GM12864 (cell line): ENCODE results near the gene TTC21A.

Experiments used
- DNase-seq: peaks from one replicate; pipeline ENCODE4 v3.0.0-alpha.2; 2011; ENCODE audit warnings: low read depth
- H3K4me3 ChIP-seq: 2 replicates; pipeline ENCODE4 v1.5.1; 2011; ENCODE audit warnings: mild to moderate bottlenecking, low read depth, low read length, control low read depth
- TF ChIP-seq, protein P1 (sequence below): IDR thresholded peaks from 2 replicates; pipeline ENCODE4 v1.5.1; 2011; ENCODE audit warnings: low read depth, mild to moderate bottlenecking, moderate library complexity, low read length, control low read depth, inconsistent platforms; ENCODE audit errors: missing control alignments

TTC21A gene

DNA sequence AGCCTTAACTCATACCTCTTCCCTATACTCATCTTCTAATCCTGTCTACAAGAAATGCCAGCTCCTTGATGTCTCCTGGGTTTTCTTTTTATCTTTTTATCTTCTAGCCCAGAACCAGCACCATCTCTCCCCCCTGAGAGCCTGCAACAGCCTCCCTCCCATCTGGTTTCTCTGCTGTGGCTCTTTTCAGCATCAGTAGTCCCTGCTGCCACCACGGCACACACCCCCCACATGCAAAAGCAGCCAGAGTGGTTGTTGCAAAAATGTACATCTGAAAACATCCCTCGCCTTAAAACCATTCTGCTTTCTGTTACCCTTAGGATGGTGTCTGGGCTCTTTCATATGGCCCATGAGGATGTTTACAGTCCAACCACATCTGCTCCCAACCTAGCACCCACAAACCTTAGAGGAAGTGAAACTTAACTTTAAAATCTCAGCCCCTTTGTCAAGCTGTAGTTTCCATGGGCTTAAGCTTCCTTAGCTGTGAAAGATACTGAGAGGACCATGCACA is 775 bp downstream of the TTC21A start:
- TF ChIP-seq, protein P1, sequence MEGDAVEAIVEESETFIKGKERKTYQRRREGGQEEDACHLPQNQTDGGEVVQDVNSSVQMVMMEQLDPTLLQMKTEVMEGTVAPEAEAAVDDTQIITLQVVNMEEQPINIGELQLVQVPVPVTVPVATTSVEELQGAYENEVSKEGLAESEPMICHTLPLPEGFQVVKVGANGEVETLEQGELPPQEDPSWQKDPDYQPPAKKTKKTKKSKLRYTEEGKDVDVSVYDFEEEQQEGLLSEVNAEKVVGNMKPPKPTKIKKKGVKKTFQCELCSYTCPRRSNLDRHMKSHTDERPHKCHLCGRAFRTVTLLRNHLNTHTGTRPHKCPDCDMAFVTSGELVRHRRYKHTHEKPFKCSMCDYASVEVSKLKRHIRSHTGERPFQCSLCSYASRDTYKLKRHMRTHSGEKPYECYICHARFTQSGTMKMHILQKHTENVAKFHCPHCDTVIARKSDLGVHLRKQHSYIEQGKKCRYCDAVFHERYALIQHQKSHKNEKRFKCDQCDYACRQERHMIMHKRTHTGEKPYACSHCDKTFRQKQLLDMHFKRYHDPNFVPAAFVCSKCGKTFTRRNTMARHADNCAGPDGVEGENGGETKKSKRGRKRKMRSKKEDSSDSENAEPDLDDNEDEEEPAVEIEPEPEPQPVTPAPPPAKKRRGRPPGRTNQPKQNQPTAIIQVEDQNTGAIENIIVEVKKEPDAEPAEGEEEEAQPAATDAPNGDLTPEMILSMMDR, result no peak
- peak overlapping the region; percentile 88 for H3K4me3 ChIP-seq
- peak; percentile 87 for DNase-seq

DNA sequence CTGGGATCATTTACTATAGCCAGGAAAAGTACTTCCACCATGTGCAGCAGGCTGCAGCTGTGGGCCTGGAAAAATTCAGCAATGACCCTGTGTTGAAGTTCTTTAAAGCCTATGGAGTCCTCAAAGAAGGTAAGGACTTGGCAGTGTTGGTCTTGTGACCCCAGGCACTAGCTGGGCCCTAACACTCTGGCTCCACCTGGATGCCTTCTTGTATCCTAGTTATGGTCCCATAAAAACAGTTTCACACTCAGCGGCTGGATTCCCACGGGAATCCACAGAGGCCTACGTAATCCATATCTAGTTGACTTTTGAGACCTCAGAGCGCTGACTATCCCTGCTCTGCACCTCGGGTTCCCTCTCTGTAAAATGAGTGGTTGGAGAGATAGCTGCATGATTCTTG is 1.6 kb downstream of the TTC21A start:
- H3K4me3 ChIP-seq, result no peak overlapping the region
- no peak for DNase-seq
- TF ChIP-seq, protein P1, result no peak

DNA sequence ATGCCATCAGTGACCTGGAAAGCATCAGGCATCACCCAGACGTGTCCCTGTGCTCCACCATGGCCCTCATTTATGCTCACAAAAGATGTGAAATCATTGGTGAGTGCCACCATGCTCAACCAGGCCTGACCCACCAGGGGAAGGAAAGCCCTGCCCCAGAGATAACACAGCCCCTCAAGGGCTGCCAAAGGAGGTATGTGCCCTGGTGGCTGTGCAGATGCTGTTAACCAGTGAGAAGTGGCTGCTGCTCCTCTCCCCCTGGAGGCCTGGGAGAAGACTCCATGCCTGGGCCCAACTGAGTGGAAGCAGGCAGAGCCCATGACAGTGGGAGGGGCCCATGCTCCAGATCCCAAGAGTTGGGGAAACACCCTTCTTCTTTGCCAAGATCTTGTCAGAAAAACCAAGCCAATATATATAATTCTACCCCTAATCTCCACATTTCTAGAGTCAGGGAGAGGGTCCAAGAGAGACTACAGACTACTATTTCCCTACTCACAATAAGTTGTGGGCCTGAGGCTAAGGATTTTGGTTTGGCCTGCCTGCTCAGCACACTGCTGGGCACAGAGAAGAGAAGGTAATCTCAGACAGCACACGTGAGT is 2.7 kb downstream of the TTC21A start:
- H3K4me3 ChIP-seq, result no peak overlapping the region
- no peak for DNase-seq
- TF ChIP-seq, protein P1, result no peak

DNA sequence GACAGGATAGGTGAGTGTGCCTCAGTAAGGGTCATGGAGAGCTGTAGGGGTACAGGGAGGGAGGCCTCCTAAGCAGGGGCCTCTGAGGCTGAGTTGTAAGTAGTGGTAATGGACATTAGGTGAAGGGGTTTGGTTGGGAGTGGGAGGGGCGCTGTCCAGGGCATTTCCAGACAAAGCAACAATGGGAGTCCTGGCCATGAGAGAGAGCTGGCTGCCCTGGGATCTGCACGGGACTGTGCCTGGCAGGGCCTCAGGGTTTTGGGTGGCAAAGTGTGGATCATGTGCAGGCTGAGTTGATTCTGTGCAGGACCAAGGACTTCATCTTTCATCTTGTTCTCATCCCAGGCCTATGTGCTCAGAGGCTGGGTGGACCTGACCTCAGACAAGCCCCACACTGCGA is 4.6 kb downstream of the TTC21A start:
- TF ChIP-seq, protein P1, result no peak
- no peak for DNase-seq
- no peak overlapping the region for H3K4me3 ChIP-seq

DNA sequence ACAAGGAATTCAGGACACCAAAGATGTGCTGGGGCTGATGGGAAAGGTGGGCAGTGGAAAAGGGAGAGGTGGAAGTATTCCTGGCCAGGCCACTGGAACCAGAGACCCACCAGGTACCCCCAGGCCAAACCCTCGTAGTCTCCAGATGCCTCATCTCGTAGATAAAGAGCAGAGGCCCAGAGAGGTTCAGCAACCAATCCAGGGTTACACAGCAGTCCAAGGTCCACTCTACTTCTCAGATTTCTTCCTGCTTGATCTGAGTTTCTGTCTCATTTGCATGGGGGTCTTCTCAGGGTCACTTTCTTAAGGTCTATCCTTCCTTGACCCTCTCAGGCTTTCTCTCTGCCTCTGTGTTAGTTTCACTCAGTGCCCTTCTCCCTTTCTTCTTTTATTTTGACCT is 5.1 kb downstream of the TTC21A start:
- no peak for DNase-seq
- TF ChIP-seq, protein P1, result no peak
- H3K4me3 ChIP-seq, result no peak overlapping the region

DNA sequence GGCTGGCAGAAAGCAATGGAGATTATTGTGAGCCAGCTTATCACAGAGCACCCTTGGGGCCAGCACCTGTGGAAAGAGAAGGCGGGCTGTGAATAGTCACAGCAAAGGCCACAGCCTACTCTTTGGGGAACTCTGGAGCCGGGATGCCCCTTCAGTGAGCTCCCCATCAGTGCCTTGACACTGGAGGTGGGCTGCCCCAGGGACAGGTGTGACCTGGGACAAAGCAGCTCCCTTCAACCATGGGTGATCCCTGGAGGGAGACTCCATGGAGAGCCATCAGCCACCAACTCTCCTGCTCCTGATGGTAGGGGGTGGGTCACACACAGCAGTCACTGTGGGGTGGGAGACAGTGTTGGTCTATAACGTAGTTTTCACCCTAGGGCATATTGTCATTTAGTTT is 5.8 kb downstream of the TTC21A start:
- DNase-seq, result no peak
- TF ChIP-seq, protein P1, result no peak

DNA sequence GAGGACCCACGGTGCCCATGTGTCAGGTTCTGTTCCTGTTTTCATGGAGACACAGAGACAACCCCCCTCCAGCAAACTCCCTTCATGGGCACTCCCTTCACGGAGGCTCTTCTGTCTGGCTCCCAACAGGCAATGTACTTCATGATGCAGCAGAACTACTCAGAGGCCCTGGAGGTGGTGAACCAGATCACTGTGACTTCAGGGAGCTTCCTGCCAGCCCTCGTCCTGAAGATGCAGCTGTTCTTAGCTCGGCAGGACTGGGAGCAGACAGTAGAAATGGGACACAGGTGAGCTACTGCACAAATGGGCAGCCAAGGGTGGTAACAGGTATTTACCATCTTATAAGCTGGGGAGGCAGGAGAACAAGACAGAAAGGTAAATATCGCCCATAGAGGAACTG is 7.0 kb downstream of the TTC21A start:
- H3K4me3 ChIP-seq, result no peak overlapping the region
- TF ChIP-seq, protein P1, result no peak
- DNase-seq, result no peak

More for the DNA sequence above, 5.8 kb downstream of the TTC21A start:
- H3K4me3 ChIP-seq, result no peak overlapping the region
